HG02763 (cell line): ENCODE data around the gene CA5B.
"Not testable (repeated sequence)": the region's sequence is repeated elsewhere in the genome, so short reads cannot be mapped to it uniquely, and the experiment has no call there.

Experiments
- ATAC-seq: cut with Tn5 transposase; IDR thresholded peaks from one replicate; pipeline ENCODE4 v1.9.1; 2021; ENCODE audit warnings: mild to moderate bottlenecking, moderate library complexity; ENCODE audit not compliant: unreplicated experiment

Gene CA5B

DNA sequence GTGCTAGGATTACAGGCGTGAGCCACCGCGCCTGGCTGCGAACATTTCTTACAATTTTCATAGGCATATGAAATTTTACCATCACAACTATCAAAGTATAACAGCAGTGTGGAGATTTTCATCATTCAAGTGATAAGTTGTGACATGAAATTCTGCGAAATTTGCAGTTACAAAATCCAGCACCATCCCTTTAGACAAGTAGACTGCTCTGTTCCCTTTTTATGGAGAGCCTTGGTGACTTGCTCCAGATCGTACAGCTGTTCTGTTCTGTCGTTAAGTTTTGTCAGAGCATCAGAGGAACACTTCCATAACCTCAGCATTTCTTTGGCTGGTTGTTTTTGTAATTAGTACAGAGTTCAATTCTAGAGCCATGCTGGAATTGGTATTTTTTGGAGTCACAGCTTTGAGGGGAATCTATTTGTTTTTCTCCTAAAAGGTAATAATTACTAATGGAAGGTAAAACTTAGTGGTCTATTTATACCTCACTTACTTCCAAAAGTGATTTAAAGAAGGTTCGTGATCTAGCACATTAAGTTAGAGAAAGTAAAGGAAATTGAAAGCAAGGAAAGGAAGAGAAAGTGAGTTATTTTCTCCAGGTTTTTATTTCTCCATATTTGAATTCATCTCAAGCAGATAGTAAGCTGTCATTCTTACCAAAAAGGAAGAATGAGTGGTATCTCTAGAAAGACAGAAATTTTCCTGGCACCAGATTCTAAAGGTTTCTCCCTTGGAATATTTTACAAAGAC is 74.3 kb downstream of the CA5B start:
- no peak for ATAC-seq

GRCh38 chrX:15813416-15813815 is 75.3 kb downstream of the CA5B start:
- no peak for ATAC-seq

DNA sequence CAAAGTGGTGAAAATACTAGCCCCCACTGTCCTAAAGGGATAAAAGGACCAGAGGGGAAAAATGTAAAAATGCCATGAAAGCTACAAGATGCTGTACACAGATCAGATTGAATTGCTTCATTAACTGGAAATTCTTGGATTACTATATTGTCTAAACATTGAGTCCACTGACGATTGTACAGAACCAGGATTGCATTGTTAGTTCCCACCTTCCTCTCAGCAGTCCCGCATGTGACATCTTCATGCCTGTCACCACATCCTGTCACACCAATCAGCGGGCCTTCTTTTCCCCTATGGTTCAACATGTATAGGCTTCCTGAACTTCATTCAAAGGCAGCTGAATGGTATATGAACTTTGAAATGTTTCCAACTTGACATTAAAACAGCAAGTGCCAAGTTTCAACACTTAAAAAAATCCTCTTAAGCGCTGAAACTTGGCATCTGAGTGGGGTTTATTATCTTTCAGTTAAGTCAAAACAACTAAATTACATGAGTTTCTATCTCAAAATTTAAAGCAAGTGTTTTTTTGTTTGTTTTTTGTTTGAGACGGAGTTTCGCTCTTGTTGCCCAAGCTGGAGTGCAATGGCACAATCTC is 76.8 kb downstream of the CA5B start:
- ATAC-seq: no peak

- no peak for ATAC-seq
Observed at GRCh38 chrX:15815779-15816437, 77.8 kb downstream of the CA5B start.

DNA sequence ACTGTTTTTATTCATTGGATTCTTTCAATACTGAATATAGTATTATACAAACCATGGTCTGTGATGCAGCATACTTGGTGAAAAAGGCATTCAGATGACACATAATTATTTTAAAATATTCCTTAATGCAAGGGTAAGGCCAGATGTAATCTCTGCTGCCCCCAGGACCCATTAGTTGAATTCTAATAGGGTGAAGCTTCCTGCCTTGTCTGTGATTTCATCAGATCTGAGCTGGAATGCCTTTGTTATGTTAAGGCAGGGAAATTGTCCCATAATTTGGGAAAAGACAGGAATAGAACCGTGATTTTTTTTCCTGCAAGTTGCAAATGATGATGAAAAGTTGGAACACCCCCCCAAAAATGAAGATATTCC is 78.4 kb downstream of the CA5B start:
- ATAC-seq: no peak

DNA sequence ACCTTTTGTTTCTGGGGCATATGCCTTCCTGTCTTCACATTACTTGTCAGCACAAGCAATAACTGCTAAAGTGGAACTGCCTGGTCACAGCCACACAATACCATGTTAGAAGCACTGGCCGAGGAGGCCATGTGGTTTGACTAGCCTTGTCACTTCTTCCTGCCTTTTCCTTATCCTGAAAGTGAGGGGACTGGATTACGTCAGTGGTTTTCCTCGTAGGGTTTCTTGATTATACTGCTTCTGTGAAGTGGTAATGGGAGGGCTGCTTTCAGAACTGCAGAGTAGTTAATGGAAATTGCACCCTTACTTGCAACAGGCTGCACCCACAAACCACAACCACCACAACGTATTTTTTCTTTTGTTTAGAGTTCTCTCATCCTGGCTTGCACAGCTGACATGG is 78.8 kb downstream of the CA5B start:
- no peak for ATAC-seq

- no peak for ATAC-seq
Observed at GRCh38 chrX:15820106-15821073, 82.3 kb downstream of the CA5B start.

DNA sequence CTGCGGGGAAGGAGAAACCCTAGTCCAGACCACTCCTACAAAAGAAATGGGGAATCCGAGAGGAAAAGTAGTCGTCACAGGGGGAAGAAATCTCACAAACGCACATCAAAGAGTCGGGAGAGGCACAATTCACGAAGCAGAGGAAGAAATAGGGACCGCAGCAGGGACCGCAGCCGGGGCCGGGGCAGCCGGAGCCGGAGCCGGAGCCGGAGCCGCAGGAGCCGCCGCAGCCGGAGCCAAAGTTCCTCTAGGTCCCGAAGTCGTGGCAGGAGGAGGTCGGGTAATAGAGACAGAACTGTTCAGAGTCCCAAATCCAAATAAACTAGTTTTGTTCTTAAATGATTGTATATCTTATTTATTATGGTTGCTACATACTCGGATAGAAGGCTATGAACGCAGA is 84.9 kb downstream of the CA5B start:
- no peak for ATAC-seq

DNA sequence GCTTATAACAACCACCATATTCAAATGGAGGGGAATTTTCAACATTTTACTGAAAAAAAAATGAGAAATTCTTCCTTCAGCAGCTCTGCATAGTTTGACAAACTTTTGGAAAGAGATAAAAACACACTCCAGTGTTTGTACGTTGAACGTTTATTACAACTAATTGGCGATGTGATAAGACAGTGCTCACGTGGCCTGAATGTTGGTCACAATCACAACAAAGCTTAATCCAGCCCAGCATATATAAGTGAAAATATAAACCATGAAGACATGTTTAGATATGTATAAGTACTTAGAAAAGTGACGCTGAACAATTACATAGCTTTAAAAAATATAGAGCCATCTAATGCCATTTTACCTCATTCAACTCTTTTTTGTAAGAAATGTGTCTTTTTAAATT is 87.9 kb downstream of the CA5B start:
- ATAC-seq: no peak

DNA sequence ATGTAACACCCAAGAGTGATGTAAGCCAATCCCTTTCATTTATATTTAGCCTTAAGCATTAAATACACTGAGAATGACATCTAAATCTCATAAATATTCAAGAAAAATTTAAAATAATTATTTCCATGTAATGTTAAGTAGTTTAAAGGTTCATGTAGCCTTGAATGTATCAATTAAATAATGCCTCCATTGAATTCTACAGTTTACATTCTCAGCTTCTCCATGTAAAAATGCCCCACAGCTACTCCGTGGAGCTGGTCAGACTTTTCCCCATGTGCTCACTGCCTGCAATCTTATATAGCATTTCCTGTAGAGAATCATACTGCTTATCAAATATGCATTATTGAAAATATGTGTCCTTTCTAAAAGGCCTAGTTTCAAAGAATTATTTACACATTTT is 91.1 kb downstream of the CA5B start:
- no peak for ATAC-seq

- not testable (repeated sequence) for ATAC-seq
Observed at GRCh38 chrX:15831347-15831746, 93.3 kb downstream of the CA5B start.

DNA sequence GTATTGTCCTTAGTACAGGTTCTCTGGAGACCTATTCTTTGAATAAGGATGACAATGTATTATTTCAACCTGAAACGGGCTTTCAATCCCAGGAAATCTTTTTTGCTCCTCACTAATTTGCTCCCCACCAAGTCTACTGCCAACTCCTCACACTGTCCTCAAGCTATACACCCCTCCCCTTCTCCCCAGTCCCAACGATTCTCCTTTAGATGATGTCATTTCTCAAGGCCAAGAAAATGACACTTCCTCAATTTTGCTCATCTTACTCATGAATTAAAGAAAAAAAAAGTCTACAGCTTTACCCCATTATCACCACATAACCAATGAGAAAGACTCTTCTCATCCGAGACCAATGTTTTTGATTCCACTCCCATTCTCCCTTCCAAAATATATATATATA is 96.0 kb downstream of the CA5B start:
- no peak for ATAC-seq

DNA sequence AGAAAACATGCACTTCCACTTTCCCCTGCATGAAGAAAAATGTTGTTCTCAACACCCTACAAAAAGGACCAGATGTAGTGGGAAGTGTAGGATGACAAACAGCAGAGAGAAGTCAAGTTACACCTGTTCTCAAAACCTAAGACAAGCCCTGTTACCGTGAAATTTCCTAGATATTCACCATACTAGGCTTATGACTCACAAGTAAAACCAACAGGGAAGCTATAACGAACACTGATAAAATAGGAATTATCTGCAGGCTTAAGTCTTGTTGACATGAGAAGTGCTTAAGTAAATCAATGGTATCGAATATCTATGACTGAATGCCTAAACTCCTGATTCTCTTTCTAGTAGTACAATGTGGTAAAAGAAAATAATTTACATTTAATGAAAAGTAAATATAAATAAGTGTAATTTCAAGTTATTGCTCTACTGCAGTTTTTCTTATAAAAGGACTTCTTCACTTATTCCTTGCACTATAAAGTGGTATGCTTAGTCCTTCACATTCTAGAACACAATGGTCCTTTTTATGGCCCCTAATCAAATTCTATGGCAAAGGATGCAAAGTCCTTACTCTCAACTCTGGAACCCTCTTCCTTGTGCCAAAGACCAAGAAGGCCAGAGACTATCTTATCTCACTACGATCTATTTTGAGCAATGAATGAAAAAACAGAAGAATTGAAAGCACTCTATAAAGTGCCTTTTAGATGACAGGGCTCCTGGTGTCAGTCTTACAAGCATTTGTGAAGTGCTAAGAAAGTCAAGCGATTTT is 96.9 kb downstream of the CA5B start:
- no peak for ATAC-seq
